Esophagus squamous epithelium (tissue), 4 donors: Measurements from ENCODE around the gene TSTD1.

Experiments used
- POLR2A ChIP-seq, 4 donors: fragments of 450-650 bp; IDR thresholded peaks; one replicate each; pipeline ENCODE4 v1.6.1; 2017; ENCODE audit warnings: antibody characterized with exemption in 4 of 4, mild to moderate bottlenecking in 4 of 4, moderate library complexity in 3 of 4
- TF ChIP-seq, protein P1 (sequence below), 6 experiments: fragments of 450-650 bp in 4 of 6; fragments of 200-600 bp in 2 of 6; sonication (generic) in 2 of 6; IDR thresholded peaks; one replicate each; pipeline ENCODE4 v1.5.1; 2016 to 2019; ENCODE audit warnings: antibody characterized with exemption in 6 of 6, mild to moderate bottlenecking in 4 of 6, moderate library complexity in 4 of 6

DNA sequence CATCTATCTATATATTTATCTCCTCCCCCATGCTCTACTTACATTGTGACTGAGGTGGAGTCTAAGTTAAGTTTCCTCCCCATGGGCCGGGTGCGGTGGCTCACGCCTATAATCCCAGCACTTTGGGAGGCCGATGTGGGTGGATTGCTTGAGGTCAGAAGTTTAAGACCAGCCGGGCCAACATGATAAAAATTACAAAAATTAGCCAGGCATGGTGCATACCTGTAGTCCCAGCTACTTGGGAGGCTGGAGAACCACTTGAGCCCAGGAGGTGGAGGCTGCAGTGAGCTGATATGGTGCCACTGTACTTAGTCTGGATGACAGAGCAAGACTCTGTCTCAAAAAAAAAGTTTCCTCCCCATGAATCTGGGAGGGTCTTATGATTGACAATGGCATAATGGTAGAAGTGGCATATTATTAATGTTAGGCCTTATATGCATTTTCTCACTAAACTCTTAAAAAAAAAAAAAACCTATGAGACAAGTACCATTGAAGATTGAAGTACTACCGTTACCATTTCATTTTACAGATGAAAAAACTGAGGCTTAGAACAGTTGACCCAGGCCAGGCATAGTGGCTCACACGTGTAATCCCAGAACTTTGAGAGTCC, 29.1 kb downstream of the TSTD1 start:
- TF ChIP-seq, protein P1, sequence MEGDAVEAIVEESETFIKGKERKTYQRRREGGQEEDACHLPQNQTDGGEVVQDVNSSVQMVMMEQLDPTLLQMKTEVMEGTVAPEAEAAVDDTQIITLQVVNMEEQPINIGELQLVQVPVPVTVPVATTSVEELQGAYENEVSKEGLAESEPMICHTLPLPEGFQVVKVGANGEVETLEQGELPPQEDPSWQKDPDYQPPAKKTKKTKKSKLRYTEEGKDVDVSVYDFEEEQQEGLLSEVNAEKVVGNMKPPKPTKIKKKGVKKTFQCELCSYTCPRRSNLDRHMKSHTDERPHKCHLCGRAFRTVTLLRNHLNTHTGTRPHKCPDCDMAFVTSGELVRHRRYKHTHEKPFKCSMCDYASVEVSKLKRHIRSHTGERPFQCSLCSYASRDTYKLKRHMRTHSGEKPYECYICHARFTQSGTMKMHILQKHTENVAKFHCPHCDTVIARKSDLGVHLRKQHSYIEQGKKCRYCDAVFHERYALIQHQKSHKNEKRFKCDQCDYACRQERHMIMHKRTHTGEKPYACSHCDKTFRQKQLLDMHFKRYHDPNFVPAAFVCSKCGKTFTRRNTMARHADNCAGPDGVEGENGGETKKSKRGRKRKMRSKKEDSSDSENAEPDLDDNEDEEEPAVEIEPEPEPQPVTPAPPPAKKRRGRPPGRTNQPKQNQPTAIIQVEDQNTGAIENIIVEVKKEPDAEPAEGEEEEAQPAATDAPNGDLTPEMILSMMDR (IDR thresholded peaks at IDR 0.05) = no peak
- TF ChIP-seq POLR2A (IDR thresholded peaks at IDR 0.05) = no peak
